ENCODE measurements around the gene MAP3K13.

- TF ChIP-seq POLR2A (IDR thresholded peaks at IDR 0.05) (no peak), CTCF (IDR thresholded peaks at IDR 0.05 in 8 of 11, conservative IDR thresholded peaks at IDR 0.05 in 3 of 11) (no peak)
Measured at GRCh38 chr3:185397676-185398075, 34.7 kb downstream of the MAP3K13 start.
